Natural killer cell (primary cell): ENCODE measurements around the gene GIPR. TPM values are rescaled to one million over a fixed set of nuclear protein-coding genes. Genes with fewer than 3 reads are reported as not detected.
"Not testable (repeated sequence)": the region's sequence is repeated elsewhere in the genome, so short reads cannot be mapped to it uniquely, and the experiment has no call there.

Source experiments
- ATAC-seq, 3 donors: fragments of 150-1000 bp in 2 of 3; fragments of 200-7000 bp in 1 of 3; cut with Tn5 transposase; 1 replicate in 1 of 3; 2 replicates in 2 of 3; pipeline ENCODE4 v1.10.0; 2021; ENCODE audit warnings: mild to moderate bottlenecking in 2 of 3, moderate library complexity in 2 of 3
- DNase-seq, 2 donors: peaks; one replicate each; pipeline versions ENCODE4 v3.0.0 to v3.0.0-alpha.2; 2013 to 2021; ENCODE audit warnings: mixed read lengths in 1 of 2
- H3K27ac ChIP-seq: one replicate; pipeline ENCODE4 v1.5.1; 2013; ENCODE audit warnings: mild to moderate bottlenecking, low read length
- H3K27me3 ChIP-seq: one replicate; pipeline ENCODE4 v1.6.1; 2013; ENCODE audit warnings: low read length; ENCODE audit not compliant: control insufficient read depth, insufficient read depth
- H3K36me3 ChIP-seq: one replicate; pipeline ENCODE4 v1.6.1; 2013; ENCODE audit warnings: low read length; ENCODE audit not compliant: control insufficient read depth, insufficient read depth
- H3K4me1 ChIP-seq: one replicate; pipeline ENCODE4 v1.6.1; 2013; ENCODE audit warnings: low read length; ENCODE audit not compliant: control insufficient read depth, insufficient read depth
- H3K4me3 ChIP-seq: one replicate; pipeline ENCODE4 v1.5.1; 2013; ENCODE audit warnings: low read length
- H3K9me3 ChIP-seq: one replicate; pipeline ENCODE4 v1.6.1; 2013; ENCODE audit warnings: low read length; ENCODE audit not compliant: control insufficient read depth, insufficient read depth
- H3K27ac Mint-ChIP-seq, 2 donors: one replicate each; pipeline ENCODE4 v1.8.0; 2022; ENCODE audit warnings: mild to moderate bottlenecking in 2 of 2, mixed read lengths in 2 of 2, moderate library complexity in 1 of 2
- H3K27me3 Mint-ChIP-seq, 2 donors: one replicate each; pipeline ENCODE4 v1.8.0; 2022; ENCODE audit warnings: low read depth in 2 of 2, mixed read lengths in 2 of 2
- H3K36me3 Mint-ChIP-seq: one replicate; pipeline ENCODE4 v1.8.0; 2022; ENCODE audit warnings: mixed read lengths
- H3K4me1 Mint-ChIP-seq, 2 donors: one replicate each; pipeline ENCODE4 v1.8.0; 2022; ENCODE audit warnings: mixed read lengths in 2 of 2
- H3K4me3 Mint-ChIP-seq: one replicate; pipeline ENCODE4 v1.8.0; 2022; ENCODE audit warnings: mild to moderate bottlenecking, moderate library complexity, mixed read lengths
- H3K9me3 Mint-ChIP-seq, 2 donors: one replicate each; pipeline ENCODE4 v1.8.0; 2022; ENCODE audit warnings: mixed read lengths in 2 of 2
- WGBS: methylation state at CpG from one replicate; pipeline ENCODE4 v1.1.7; 2013; ENCODE audit warnings: missing lambda C conversion rate; ENCODE audit not compliant: insufficient coverage; 5-methylcytosine and 5-hydroxymethylcytosine counted together
- intact Hi-C: fragments of 100-400 bp; cut with micrococcal nuclease; formaldehyde crosslinking; loops from one replicate; pipeline ENCODE4 v1.14.2; 2022
- total RNA-seq, 4 donors: library from RNA; stranded (reverse); fragments of 120-200 nt in 1 of 4; gene quantifications; one replicate each; pipeline versions ENCODE4 v1.2.3 to v1.2.4, GENCODE V29; 2013 to 2022
- TF ChIP-seq, protein P1 (sequence below): fragments of 200-600 bp; IDR thresholded peaks from one replicate; pipeline ENCODE4 v1.8.0; 2022; ENCODE audit warnings: antibody characterized with exemption

GIPR gene
- total RNA-seq, 3 donors from 2014 or later (not counting 1 experiment from before 2014, with no cell fraction given): 20.7 to 24.5 (median 21.5) TPM

- Histone ChIP-seq H3K36me3 (peaks cover 12% of the 10 kb centered on the region), H3K4me3 (no peak overlapping the region), H3K27me3 (peaks cover 6% of the 10 kb centered on the region), H3K27ac (no peak overlapping the region), H3K9me3 (no peaks in the 10 kb centered on the region), H3K4me1 (peaks cover 24% of the 10 kb centered on the region)
- no peak for DNase-seq
- ATAC-seq: no peak
- intact Hi-C loops: loop anchor here (5.0 kb wide), 1 partner anchor 75 kb away; no protein-coding TSS in a partner anchor
- 91% methylated on average over 8 of the region's 8 CpGs for WGBS
- Mint-ChIP-seq H3K4me3 (no peak overlapping the region), H3K4me1 (peaks cover 17 to 18% of the 10 kb centered on the region in 2 donors), H3K27me3 (peaks cover 0 to 10% of the 10 kb centered on the region in 2 donors), H3K9me3 (no peaks in the 10 kb centered on the region), H3K36me3 (no peaks in the 10 kb centered on the region), H3K27ac (peak overlapping the region in 1 of 2 donors; percentile 7)
- TF ChIP-seq, protein P1, sequence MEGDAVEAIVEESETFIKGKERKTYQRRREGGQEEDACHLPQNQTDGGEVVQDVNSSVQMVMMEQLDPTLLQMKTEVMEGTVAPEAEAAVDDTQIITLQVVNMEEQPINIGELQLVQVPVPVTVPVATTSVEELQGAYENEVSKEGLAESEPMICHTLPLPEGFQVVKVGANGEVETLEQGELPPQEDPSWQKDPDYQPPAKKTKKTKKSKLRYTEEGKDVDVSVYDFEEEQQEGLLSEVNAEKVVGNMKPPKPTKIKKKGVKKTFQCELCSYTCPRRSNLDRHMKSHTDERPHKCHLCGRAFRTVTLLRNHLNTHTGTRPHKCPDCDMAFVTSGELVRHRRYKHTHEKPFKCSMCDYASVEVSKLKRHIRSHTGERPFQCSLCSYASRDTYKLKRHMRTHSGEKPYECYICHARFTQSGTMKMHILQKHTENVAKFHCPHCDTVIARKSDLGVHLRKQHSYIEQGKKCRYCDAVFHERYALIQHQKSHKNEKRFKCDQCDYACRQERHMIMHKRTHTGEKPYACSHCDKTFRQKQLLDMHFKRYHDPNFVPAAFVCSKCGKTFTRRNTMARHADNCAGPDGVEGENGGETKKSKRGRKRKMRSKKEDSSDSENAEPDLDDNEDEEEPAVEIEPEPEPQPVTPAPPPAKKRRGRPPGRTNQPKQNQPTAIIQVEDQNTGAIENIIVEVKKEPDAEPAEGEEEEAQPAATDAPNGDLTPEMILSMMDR: no peak
These were observed 14.1 kb downstream of the GIPR start for GRCh38 chr19:45682117-45682516.

GRCh38 chr19:45682908-45683307 lies 14.9 kb downstream of the GIPR start:
- Mint-ChIP-seq H3K9me3 (no peaks in the 10 kb centered on the region), H3K27ac (no peak overlapping the region), H3K4me3 (no peak overlapping the region), H3K4me1 (peaks cover 11% of the 10 kb centered on the region in 2 donors), H3K36me3 (no peaks in the 10 kb centered on the region), H3K27me3 (peaks cover 0 to 4% of the 10 kb centered on the region in 2 donors)
- intact Hi-C loops: loop anchor here (5.0 kb wide), 1 partner anchor 76 kb away; no protein-coding TSS in a partner anchor
- Histone ChIP-seq H3K9me3 (no peaks in the 10 kb centered on the region), H3K36me3 (peaks cover 20% of the 10 kb centered on the region), H3K4me1 (peaks cover 16% of the 10 kb centered on the region), H3K27me3 (peaks cover 2% of the 10 kb centered on the region), H3K27ac (no peak overlapping the region), H3K4me3 (no peak overlapping the region)
- ATAC-seq: no peak
- no peak for DNase-seq
- WGBS: 89% methylated on average over 5 of the region's 5 CpGs
- TF ChIP-seq, protein P1: no peak

DNA sequence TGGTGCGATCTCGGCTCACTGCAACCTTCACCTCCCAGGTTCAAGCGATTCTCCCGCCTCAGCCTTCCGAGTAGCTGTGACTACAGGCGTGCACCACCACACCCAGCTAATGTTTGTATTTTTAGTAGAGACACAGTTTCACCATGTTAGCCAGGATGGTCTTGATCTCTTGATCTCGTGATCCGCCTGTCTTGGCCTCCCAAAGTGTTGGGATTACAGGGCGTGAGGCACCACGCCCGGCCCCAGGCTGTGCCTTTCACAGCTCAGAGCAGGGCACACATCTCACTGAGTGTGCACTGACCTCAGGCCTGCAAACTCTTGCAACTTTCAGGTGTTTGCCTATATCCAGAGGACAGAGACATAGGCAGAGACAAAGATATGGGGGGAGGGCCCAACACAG lies 17.0 kb downstream of the GIPR start:
- DNase-seq, H3K27ac ChIP-seq, H3K27me3 ChIP-seq, intact Hi-C loops, H3K9me3 Mint-ChIP-seq, H3K27ac Mint-ChIP-seq, ATAC-seq, H3K4me3 Mint-ChIP-seq, H3K4me3 ChIP-seq, H3K36me3 Mint-ChIP-seq, H3K9me3 ChIP-seq, H3K27me3 Mint-ChIP-seq: not testable (repeated sequence)
- Histone ChIP-seq H3K36me3 (peaks cover 26% of the 10 kb centered on the region), H3K4me1 (peaks cover 12% of the 10 kb centered on the region)
- WGBS: 92% methylated on average over 11 of the region's 11 CpGs
- peaks cover 11 to 15% of the 10 kb centered on the region in 2 donors for H3K4me1 Mint-ChIP-seq

GRCh38 chr19:45687599-45687998 lies 19.6 kb downstream of the GIPR start:
- Mint-ChIP-seq H3K4me1 (peaks cover 11 to 13% of the 10 kb centered on the region in 2 donors), H3K27ac (no peak overlapping the region), H3K4me3 (no peak overlapping the region), H3K27me3 (no peaks in the 10 kb centered on the region), H3K36me3 (no peaks in the 10 kb centered on the region), H3K9me3 (no peaks in the 10 kb centered on the region)
- H3K36me3 ChIP-seq: peaks cover 26% of the 10 kb centered on the region
- H3K4me1 ChIP-seq: peaks cover 11% of the 10 kb centered on the region
- no peaks in the 10 kb centered on the region for H3K9me3 ChIP-seq
- TF ChIP-seq, protein P1: no peak
- H3K27me3 ChIP-seq: no peaks in the 10 kb centered on the region
- 97% methylated on average over 9 of the region's 9 CpGs for WGBS
- H3K4me3 ChIP-seq: no peak overlapping the region
- H3K27ac ChIP-seq: no peak overlapping the region
- no peak for DNase-seq
- intact Hi-C loops: no loop called here
- ATAC-seq: no peak
